ENCODE data around the gene ARHGAP18.

DNA sequence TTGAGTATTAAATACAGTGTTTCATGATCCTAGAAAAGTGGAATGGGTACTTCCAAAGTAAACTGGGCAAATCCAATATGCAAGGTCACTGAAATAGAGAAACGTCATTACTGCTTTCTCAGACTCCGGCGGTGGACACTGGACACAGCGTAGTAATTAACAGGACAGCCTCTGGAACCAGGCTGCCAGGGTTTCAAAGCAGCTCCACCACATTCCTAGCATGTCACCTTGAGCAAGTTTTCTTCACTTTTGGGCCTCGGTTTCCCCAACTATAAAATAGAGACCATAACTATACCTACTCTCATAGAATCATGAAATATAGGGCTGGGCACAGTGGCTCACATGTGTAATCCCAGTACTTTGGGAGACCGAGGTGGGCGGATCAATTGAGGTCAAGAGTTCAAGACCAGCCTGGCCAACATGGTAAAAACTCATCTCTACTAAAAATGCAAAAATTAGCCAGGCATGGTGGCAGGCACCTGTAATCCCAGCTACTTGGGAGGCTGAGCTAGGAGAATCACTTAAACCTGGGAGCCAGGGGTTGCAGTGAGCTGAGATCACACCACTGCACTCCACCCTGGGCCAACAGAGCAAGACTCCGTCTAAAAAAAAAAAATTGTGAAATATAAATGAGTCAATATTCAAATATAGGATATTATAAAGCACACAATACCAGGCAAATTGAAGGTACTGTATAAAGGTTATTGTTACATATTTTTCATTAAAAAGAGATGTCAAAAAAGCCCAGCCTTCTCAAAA lies 24.9 kb downstream of the ARHGAP18 start:
- TF ChIP-seq, protein P1, sequence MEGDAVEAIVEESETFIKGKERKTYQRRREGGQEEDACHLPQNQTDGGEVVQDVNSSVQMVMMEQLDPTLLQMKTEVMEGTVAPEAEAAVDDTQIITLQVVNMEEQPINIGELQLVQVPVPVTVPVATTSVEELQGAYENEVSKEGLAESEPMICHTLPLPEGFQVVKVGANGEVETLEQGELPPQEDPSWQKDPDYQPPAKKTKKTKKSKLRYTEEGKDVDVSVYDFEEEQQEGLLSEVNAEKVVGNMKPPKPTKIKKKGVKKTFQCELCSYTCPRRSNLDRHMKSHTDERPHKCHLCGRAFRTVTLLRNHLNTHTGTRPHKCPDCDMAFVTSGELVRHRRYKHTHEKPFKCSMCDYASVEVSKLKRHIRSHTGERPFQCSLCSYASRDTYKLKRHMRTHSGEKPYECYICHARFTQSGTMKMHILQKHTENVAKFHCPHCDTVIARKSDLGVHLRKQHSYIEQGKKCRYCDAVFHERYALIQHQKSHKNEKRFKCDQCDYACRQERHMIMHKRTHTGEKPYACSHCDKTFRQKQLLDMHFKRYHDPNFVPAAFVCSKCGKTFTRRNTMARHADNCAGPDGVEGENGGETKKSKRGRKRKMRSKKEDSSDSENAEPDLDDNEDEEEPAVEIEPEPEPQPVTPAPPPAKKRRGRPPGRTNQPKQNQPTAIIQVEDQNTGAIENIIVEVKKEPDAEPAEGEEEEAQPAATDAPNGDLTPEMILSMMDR (IDR thresholded peaks at IDR 0.05) = no peak
- no peak for TF ChIP-seq POLR2A (IDR thresholded peaks at IDR 0.05)
